GM19438 (cell line): ENCODE data around the gene SLC24A4.

Experiments
- ATAC-seq: cut with Tn5 transposase; IDR thresholded peaks from one replicate; pipeline ENCODE4 v1.9.1; 2021; ENCODE audit warnings: low read depth; ENCODE audit not compliant: unreplicated experiment

SLC24A4 gene

GRCh38 chr14:92493024-92493423, 170.1 kb downstream of the SLC24A4 start:
- no peak for ATAC-seq

GRCh38 chr14:92493492-92493891, 170.5 kb downstream of the SLC24A4 start:
- no peak for ATAC-seq

GRCh38 chr14:92494512-92494911, 171.5 kb downstream of the SLC24A4 start:
- no peak for ATAC-seq

GRCh38 chr14:92495027-92495426, 172.1 kb downstream of the SLC24A4 start:
- no peak for ATAC-seq

- no peak for ATAC-seq
These were observed 173.4 kb downstream of the SLC24A4 start for GRCh38 chr14:92496191-92496857.

- ATAC-seq, result no peak
These were observed 174.4 kb downstream of the SLC24A4 start for GRCh38 chr14:92497391-92497790.

GRCh38 chr14:92499234-92499633, 176.3 kb downstream of the SLC24A4 start:
- no peak for ATAC-seq

- no peak for ATAC-seq
These were observed 177.6 kb downstream of the SLC24A4 start for GRCh38 chr14:92500491-92500941.

- no peak for ATAC-seq
These were observed 179.0 kb downstream of the SLC24A4 start for GRCh38 chr14:92501891-92502351.

GRCh38 chr14:92502541-92503286, 179.7 kb downstream of the SLC24A4 start:
- ATAC-seq, result no peak

GRCh38 chr14:92503756-92504491, 181.0 kb downstream of the SLC24A4 start:
- ATAC-seq, result no peak

GRCh38 chr14:92505826-92506225, 182.9 kb downstream of the SLC24A4 start:
- no peak for ATAC-seq

- ATAC-seq, result no peak
These were observed 183.3 kb downstream of the SLC24A4 start for GRCh38 chr14:92506231-92506630.

- peak; percentile 70 for ATAC-seq
These were observed 184.3 kb downstream of the SLC24A4 start for GRCh38 chr14:92507174-92507768.

GRCh38 chr14:92510972-92511371, 188.0 kb downstream of the SLC24A4 start:
- ATAC-seq, result no peak

GRCh38 chr14:92511453-92512238, 188.7 kb downstream of the SLC24A4 start:
- ATAC-seq, result no peak

- no peak for ATAC-seq
These were observed 189.8 kb downstream of the SLC24A4 start for GRCh38 chr14:92512807-92513203.

GRCh38 chr14:92513204-92513965, 190.4 kb downstream of the SLC24A4 start, which contains the start of gene RIN3:
RIN3 (plus strand) TSS chr14:92513781; CDS start chr14:92513933, 152 bp downstream.
- ATAC-seq, result peak; percentile 55
